ENCODE measurements around the gene MUCL3.

- TF ChIP-seq CTCF (IDR thresholded peaks at IDR 0.05) (no peak), POLR2A (IDR thresholded peaks at IDR 0.05) (no peak)
These were observed 60.6 kb downstream of the MUCL3 start for GRCh38 chr6:31001281-31001888.
